Endothelial cell of umbilical vein (primary cell): ENCODE data around the gene CAMK2N1. TPM values are rescaled to one million over a fixed set of nuclear protein-coding genes. Genes with fewer than 3 reads are reported as not detected.

Experiments
- BruUV-seq: library from RNA; stranded (reverse); fragments of 400-500 nt; replicated peaks from 2 replicates; lab custom pipeline; 2021; lab: Mats Ljungman, UMichigan
- CTCF ChIA-PET: fragments of 300-600, 350-600 bp; sonication (Branson Sonifier 250); formaldehyde crosslinking; loops from one replicate; lab custom pipeline; 2021; ENCODE audit warnings: antibody characterized with exemption, inconsistent platforms; lab: Charles Lee
- POLR2A ChIA-PET: fragments of 300-600, 350-600 bp; sonication (Branson Sonifier 250); formaldehyde crosslinking; loops from one replicate; lab custom pipeline; 2021; ENCODE audit warnings: antibody characterized with exemption, inconsistent platforms; lab: Charles Lee
- DNase-seq: peaks from one replicate; pipeline ENCODE4 v3.0.0-alpha.2; 2011; ENCODE audit warnings: low read depth, low spot score
- FAIRE-seq: peaks from 2 replicates; lab custom pipeline; 2011; peaks lifted over from hg19 to GRCh38; lab: Jason Lieb, UNC
- H2AFZ ChIP-seq: 2 replicates; pipeline ENCODE4 v1.6.0; 2012; ENCODE audit warnings: low read depth, low read length, control low read depth, inconsistent platforms
- H3K27ac ChIP-seq: 2 replicates; pipeline ENCODE4 v1.5.1; 2011; ENCODE audit warnings: low read depth, mild to moderate bottlenecking, control low read depth, low read length, moderate library complexity; ENCODE audit not compliant: insufficient read depth
- H3K27me3 ChIP-seq, 2 experiments: 2 replicates each; pipeline versions ENCODE4 v1.6.0 to v1.6.1; 2011; ENCODE audit warnings: low read length in 2 of 2, mixed read lengths in 1 of 2; ENCODE audit not compliant: control insufficient read depth in 2 of 2, insufficient read depth in 2 of 2
- H3K36me3 ChIP-seq, 2 experiments: 2 replicates in 1 of 2; 3 replicates in 1 of 2; pipeline ENCODE4 v1.5.1; 2011; ENCODE audit warnings: low read length in 2 of 2, mild to moderate bottlenecking in 1 of 2, moderate library complexity in 1 of 2; ENCODE audit not compliant: control insufficient read depth in 2 of 2, insufficient read depth in 2 of 2; ENCODE audit errors: extremely low read depth in 1 of 2
- H3K4me1 ChIP-seq: 3 replicates; pipeline ENCODE4 v1.5.1; 2011; ENCODE audit warnings: mild to moderate bottlenecking, low read length; ENCODE audit not compliant: control insufficient read depth, insufficient read depth; ENCODE audit errors: extremely low read depth
- H3K4me2 ChIP-seq: 2 replicates; pipeline ENCODE4 v1.6.1; 2011; ENCODE audit warnings: low read length, control low read depth, mixed read lengths; ENCODE audit not compliant: insufficient read depth
- H3K4me3 ChIP-seq, 3 experiments: fragments of 200-600 bp in 1 of 3; sonication (generic), shearing (Covaris generic) in 1 of 3; replicated peaks in 1 of 3; 2 replicates each; pipeline ENCODE4 v1.5.1; 2011 to 2016; ENCODE audit warnings: control low read depth in 3 of 3, low read length in 3 of 3, mild to moderate bottlenecking in 2 of 3, inconsistent platforms in 1 of 3, low read depth in 1 of 3, moderate library complexity in 1 of 3; ENCODE audit not compliant: insufficient read depth in 1 of 3
- H3K79me2 ChIP-seq: 2 replicates; pipeline ENCODE4 v1.6.0; 2012; ENCODE audit warnings: low read length, inconsistent platforms; ENCODE audit not compliant: control insufficient read depth, insufficient read depth
- H3K9ac ChIP-seq: replicated peaks from 2 replicates; pipeline ENCODE3; 2011; ENCODE audit warnings: low read length, control low read depth; ENCODE audit not compliant: insufficient read depth; ENCODE audit errors: extremely low read depth
- H3K9me1 ChIP-seq: replicated peaks from 3 replicates; pipeline ENCODE4 v1.6.0; 2011; ENCODE audit warnings: mild to moderate bottlenecking, low read length; ENCODE audit not compliant: control insufficient read depth, insufficient read depth; ENCODE audit errors: extremely low read depth
- H3K9me3 ChIP-seq: replicated peaks from 2 replicates; pipeline ENCODE4 v1.5.1; 2012; ENCODE audit warnings: low read length, inconsistent platforms; ENCODE audit not compliant: control insufficient read depth, insufficient read depth
- H4K20me1 ChIP-seq: replicated peaks from 2 replicates; pipeline ENCODE3; 2011; ENCODE audit warnings: mild to moderate bottlenecking, low read length; ENCODE audit not compliant: control insufficient read depth, insufficient read depth; ENCODE audit errors: extremely low read depth
- EZH2 ChIP-seq: IDR thresholded peaks from 2 replicates; pipeline ENCODE4 v1.6.1; 2012; ENCODE audit warnings: borderline replicate concordance, low read depth, mild to moderate bottlenecking, moderate library complexity, low read length, inconsistent platforms; ENCODE audit not compliant: severe bottlenecking
- FOS ChIP-seq: IDR thresholded peaks from 2 replicates; pipeline ENCODE4 v1.6.1; 2011; ENCODE audit warnings: mild to moderate bottlenecking, low read length, moderate library complexity, borderline replicate concordance; ENCODE audit not compliant: insufficient read depth
- GATA2 ChIP-seq: IDR thresholded peaks from 2 replicates; pipeline ENCODE4 v1.7.0; 2011; ENCODE audit warnings: low read depth, mild to moderate bottlenecking, moderate library complexity, mixed read lengths, low read length; ENCODE audit not compliant: insufficient read length, insufficient read depth
- JUN ChIP-seq: IDR thresholded peaks from 2 replicates; pipeline ENCODE4 v1.6.1; 2011; ENCODE audit warnings: borderline replicate concordance, low read depth; ENCODE audit not compliant: insufficient read length, insufficient read depth
- MYC ChIP-seq: IDR thresholded peaks from one replicate; pipeline ENCODE4 v1.6.1; 2011; ENCODE audit warnings: mild to moderate bottlenecking, low read depth, low read length
- POLR2A ChIP-seq: IDR thresholded peaks from 2 replicates; pipeline ENCODE4 v1.6.1; 2012; ENCODE audit warnings: low read depth, mild to moderate bottlenecking, control low read depth, low read length
- POLR2AphosphoS5 ChIP-seq: IDR thresholded peaks from 2 replicates; pipeline ENCODE4 v1.6.1; 2012; ENCODE audit warnings: low read depth, mild to moderate bottlenecking, control low read depth, low read length, moderate library complexity; ENCODE audit not compliant: insufficient read depth
- dilution Hi-C: fragments of 300-500 bp; cut with MboI; formaldehyde crosslinking; loops from one replicate; pipeline ENCODE4 v1.15.0; 2019; ENCODE audit warnings: low sequenced_read_pairs; ENCODE audit not compliant: extremely low pct_ligation_motif_present
- intact Hi-C: fragments of 100-400 bp; cut with micrococcal nuclease; formaldehyde crosslinking; loops from one replicate; pipeline ENCODE4 v1.10.0; 2022
- polyA plus RNA-seq, 4 experiments: library from polyadenylated mRNA; depleted of rRNA in 3 of 4; stranded (reverse) in 3 of 4; unstranded in 1 of 4; fragments of >200 nt; gene quantifications; 2 replicates each; pipeline versions ENCODE4 v1.2.1 to v1.2.3, GENCODE V29; 2011 to 2012; ENCODE audit warnings: missing spikeins in 1 of 4
- total RNA-seq: library from RNA; stranded (reverse); gene quantifications from 2 replicates; pipeline ENCODE4 v1.2.3, GENCODE V29; 2021
- TF ChIP-seq, protein P1 (sequence below), 2 donors: IDR thresholded peaks; 1 replicate in 1 of 2; 2 replicates in 1 of 2; pipeline ENCODE4 v1.5.1; 2011; ENCODE audit warnings: low read length in 2 of 2, mild to moderate bottlenecking in 2 of 2, moderate library complexity in 2 of 2, control low read depth in 1 of 2, inconsistent platforms in 1 of 2, low read depth in 1 of 2; ENCODE audit not compliant: insufficient read depth in 1 of 2; ENCODE audit errors: extremely low read depth in 1 of 2
- TF ChIP-seq, protein P2 (sequence below): IDR thresholded peaks from 2 replicates; pipeline ENCODE4 v1.6.1; 2011; ENCODE audit not compliant: insufficient read depth, insufficient read length

Gene CAMK2N1
- total and polyA plus RNA-seq, 2 donors (not counting 3 experiments of a cell fraction or from before 2014, with no cell fraction given): 3.3 to 18.3 TPM

DNA sequence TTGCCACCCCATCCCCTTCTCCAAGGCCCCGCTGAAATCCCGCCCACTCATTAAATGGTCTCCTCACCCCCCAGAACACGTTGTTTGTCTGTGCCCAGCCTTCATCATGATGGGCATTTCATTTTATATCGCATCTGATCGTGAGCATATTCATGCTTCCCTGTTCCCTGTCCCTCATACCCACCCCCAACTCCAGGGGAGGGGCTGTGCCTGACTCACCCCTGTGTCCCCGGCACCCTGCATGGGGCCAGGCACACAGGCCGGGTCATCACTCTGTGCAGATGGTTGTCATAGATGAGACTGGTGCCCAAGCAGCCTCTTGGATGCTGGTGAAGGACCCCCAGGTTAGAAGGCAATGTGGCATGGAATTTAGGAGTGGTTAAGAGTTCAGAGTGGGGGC is 11.0 kb downstream of the CAMK2N1 start:
- FAIRE-seq (no peak), DNase-seq (no peak)
- peaks cover 0 to 3% of the 10 kb centered on the region in 2 experiments for H3K27me3 ChIP-seq
- H3K79me2 ChIP-seq: no peaks in the 10 kb centered on the region
- no peaks in the 10 kb centered on the region for H4K20me1 ChIP-seq
- ChIA-PET POLR2A (no interaction called here), CTCF (interaction anchor here (0.7 to 1.0 kb wide), 2 partner anchors 9 to 177 kb away, joined by 3 to 4 read pairs; no protein-coding TSS in a partner anchor)
- dilution Hi-C loops: no loop called here
- H3K4me2 ChIP-seq: no peak overlapping the region
- H3K27ac ChIP-seq: no peak overlapping the region
- intact Hi-C loops: loop anchor here (1.0 kb wide), 1 partner anchor 17 kb away; no protein-coding TSS in a partner anchor
- BruUV-seq: no TSS peak
- H3K9me3 ChIP-seq: no peaks in the 10 kb centered on the region
- no peak for TF ChIP-seq JUN
- TF ChIP-seq GATA2: no peak
- TF ChIP-seq, protein P1, sequence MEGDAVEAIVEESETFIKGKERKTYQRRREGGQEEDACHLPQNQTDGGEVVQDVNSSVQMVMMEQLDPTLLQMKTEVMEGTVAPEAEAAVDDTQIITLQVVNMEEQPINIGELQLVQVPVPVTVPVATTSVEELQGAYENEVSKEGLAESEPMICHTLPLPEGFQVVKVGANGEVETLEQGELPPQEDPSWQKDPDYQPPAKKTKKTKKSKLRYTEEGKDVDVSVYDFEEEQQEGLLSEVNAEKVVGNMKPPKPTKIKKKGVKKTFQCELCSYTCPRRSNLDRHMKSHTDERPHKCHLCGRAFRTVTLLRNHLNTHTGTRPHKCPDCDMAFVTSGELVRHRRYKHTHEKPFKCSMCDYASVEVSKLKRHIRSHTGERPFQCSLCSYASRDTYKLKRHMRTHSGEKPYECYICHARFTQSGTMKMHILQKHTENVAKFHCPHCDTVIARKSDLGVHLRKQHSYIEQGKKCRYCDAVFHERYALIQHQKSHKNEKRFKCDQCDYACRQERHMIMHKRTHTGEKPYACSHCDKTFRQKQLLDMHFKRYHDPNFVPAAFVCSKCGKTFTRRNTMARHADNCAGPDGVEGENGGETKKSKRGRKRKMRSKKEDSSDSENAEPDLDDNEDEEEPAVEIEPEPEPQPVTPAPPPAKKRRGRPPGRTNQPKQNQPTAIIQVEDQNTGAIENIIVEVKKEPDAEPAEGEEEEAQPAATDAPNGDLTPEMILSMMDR (IDR thresholded peaks at IDR 0.05; ENCODE audit: extremely low read depth in 1 of 2, insufficient read depth in 1 of 2, low read depth in 1 of 2, low read length in 2 of 2): no peak
- no peak for TF ChIP-seq EZH2
- TF ChIP-seq FOS: no peak
- TF ChIP-seq, protein P2, sequence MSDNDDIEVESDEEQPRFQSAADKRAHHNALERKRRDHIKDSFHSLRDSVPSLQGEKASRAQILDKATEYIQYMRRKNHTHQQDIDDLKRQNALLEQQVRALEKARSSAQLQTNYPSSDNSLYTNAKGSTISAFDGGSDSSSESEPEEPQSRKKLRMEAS: no peak
- TF ChIP-seq POLR2A: no peak
- no peak for TF ChIP-seq MYC
- TF ChIP-seq POLR2AphosphoS5: no peak
- H3K9me1 ChIP-seq: no peaks in the 10 kb centered on the region
- H3K4me3 ChIP-seq: no peak overlapping the region
- H2AFZ ChIP-seq: no peak overlapping the region
- H3K9ac ChIP-seq: no peak overlapping the region
- H3K36me3 ChIP-seq: no peaks in the 10 kb centered on the region
- peaks cover 5% of the 10 kb centered on the region for H3K4me1 ChIP-seq
